MG63 (cell line): ENCODE results near the gene SLFN5. TPM values are rescaled to one million over a fixed set of nuclear protein-coding genes. Genes with fewer than 3 reads are reported as not detected.
"Not testable (repeated sequence)": the region's sequence is repeated elsewhere in the genome, so short reads cannot be mapped to it uniquely, and the experiment has no call there.

ENCODE experiments used
- DNase-seq: peaks from one replicate; pipeline ENCODE4 v3.0.0-alpha.2; 2020
- H3K27me3 ChIP-seq: fragments of 250-450 bp; sonication (Bioruptor Pico); 2 replicates; pipeline ENCODE4 v1.5.1; 2020; ENCODE audit warnings: mild to moderate bottlenecking, moderate library complexity
- H3K36me3 ChIP-seq: fragments of 250-450 bp; sonication (Bioruptor Pico); 2 replicates; pipeline ENCODE4 v1.5.1; 2020; ENCODE audit warnings: mild to moderate bottlenecking, moderate library complexity
- H3K4me3 ChIP-seq: fragments of 250-450 bp; sonication (Bioruptor Pico); 2 replicates; pipeline ENCODE4 v1.5.1; 2020; ENCODE audit warnings: mild to moderate bottlenecking, moderate library complexity
- H3K9me3 ChIP-seq: fragments of 250-450 bp; sonication (Bioruptor Pico); 2 replicates; pipeline ENCODE4 v1.5.1; 2020; ENCODE audit warnings: mild to moderate bottlenecking, moderate library complexity
- total RNA-seq: library from RNA; depleted of rRNA; stranded (reverse); fragments of >200 nt; shearing (Covaris generic); gene quantifications from 2 replicates; pipeline ENCODE4 v1.2.3, GENCODE V29; 2014; ENCODE audit warnings: low replicate concordance; rRNA removed

SLFN5 gene
- total RNA-seq, 1 experiment from 2014 or later: 4.0 TPM

GRCh38 chr17:35309345-35309744 lies 66.5 kb downstream of the SLFN5 start:
- H3K4me3 ChIP-seq, H3K9me3 ChIP-seq, H3K36me3 ChIP-seq, DNase-seq, H3K27me3 ChIP-seq: not testable (repeated sequence)

- H3K27me3 ChIP-seq: 0 out of 2 replicates have a peak, but pooled peaks cover 2% of the 10 kb centered on the region
- no peaks in the 10 kb centered on the region for H3K9me3 ChIP-seq
- no peaks in the 10 kb centered on the region for H3K36me3 ChIP-seq
- DNase-seq: no peak
- no peak overlapping the region for H3K4me3 ChIP-seq
Measured at GRCh38 chr17:35312346-35312745, 69.5 kb downstream of the SLFN5 start.

GRCh38 chr17:35312790-35313711 lies 70.2 kb downstream of the SLFN5 start:
- Histone ChIP-seq H3K36me3 (no peaks in the 10 kb centered on the region), H3K27me3 (no peaks in the 10 kb centered on the region), H3K9me3 (no peaks in the 10 kb centered on the region), H3K4me3 (no peak overlapping the region)
- DNase-seq: peak; percentile 34

- Histone ChIP-seq H3K4me3 (no peak overlapping the region), H3K9me3 (no peaks in the 10 kb centered on the region), H3K27me3 (peaks cover 2% of the 10 kb centered on the region; the same call in 1 of the 2 replicates), H3K36me3 (no peaks in the 10 kb centered on the region)
- no peak for DNase-seq
Measured at GRCh38 chr17:35313875-35314409, 71.1 kb downstream of the SLFN5 start.

- Histone ChIP-seq H3K36me3 (no peaks in the 10 kb centered on the region), H3K9me3 (no peaks in the 10 kb centered on the region; the same call in 1 of the 2 replicates), H3K27me3 (peaks cover 2% of the 10 kb centered on the region; the same call in 1 of the 2 replicates), H3K4me3 (no peak overlapping the region)
- DNase-seq: no peak
Measured at GRCh38 chr17:35314415-35315216, 71.7 kb downstream of the SLFN5 start.

- Histone ChIP-seq H3K9me3 (no peaks in the 10 kb centered on the region; the same call in 1 of the 2 replicates), H3K36me3 (no peaks in the 10 kb centered on the region), H3K27me3 (peaks cover 2% of the 10 kb centered on the region; the same call in 1 of the 2 replicates), H3K4me3 (no peak overlapping the region)
- DNase-seq: peak; percentile 81
Measured at GRCh38 chr17:35315283-35315682, 72.4 kb downstream of the SLFN5 start.

- Histone ChIP-seq H3K4me3 (no peak overlapping the region), H3K27me3 (peaks cover 2% of the 10 kb centered on the region; the same call in 1 of the 2 replicates), H3K36me3 (no peaks in the 10 kb centered on the region), H3K9me3 (no peaks in the 10 kb centered on the region; the same call in 1 of the 2 replicates)
- no peak for DNase-seq
Measured at GRCh38 chr17:35315971-35316370, 73.1 kb downstream of the SLFN5 start.

GRCh38 chr17:35322749-35323148 lies 79.9 kb downstream of the SLFN5 start:
- peaks cover 4% of the 10 kb centered on the region for H3K9me3 ChIP-seq
- peaks cover 15% of the 10 kb centered on the region for H3K27me3 ChIP-seq
- DNase-seq: no peak
- no peaks in the 10 kb centered on the region for H3K36me3 ChIP-seq
- H3K4me3 ChIP-seq: no peak overlapping the region

Other genes starting within 250 kb of the SLFN5 start
- 10.5 and 18.0 TPM in 2 replicates for gene RFFL, start 179.4 kb upstream of the SLFN5 start, total RNA-seq
- gene RAD51D, start 123.2 kb upstream of the SLFN5 start, total RNA-seq: 9.4 and 18.8 TPM in 2 replicates
- gene FNDC8, start 121.5 kb upstream of the SLFN5 start, total RNA-seq: not detected in 2 replicates
- 25.6 and 71.4 TPM in 2 replicates for gene NLE1, start 100.8 kb upstream of the SLFN5 start, total RNA-seq
- not detected in 2 replicates for gene UNC45B, start 95.3 kb upstream of the SLFN5 start, total RNA-seq
- gene SLC35G3, start 48.7 kb upstream of the SLFN5 start, total RNA-seq: not detected in 2 replicates
- gene SLFN11, start 130.5 kb downstream of the SLFN5 start, total RNA-seq: 22.8 and 25.1 TPM in 2 replicates
- gene SLFN12, start 189.4 kb downstream of the SLFN5 start, total RNA-seq: 9.1 and 10.0 TPM in 2 replicates
- gene SLFN13, start 205.7 kb downstream of the SLFN5 start, total RNA-seq: 0.67 and 3.3 TPM in 2 replicates